ENCODE data around the gene INVS. TPM values are rescaled to one million over a fixed set of nuclear protein-coding genes. Genes with fewer than 3 reads are reported as not detected.

Gene INVS
- total and polyA plus RNA-seq, 2 donors (not counting 3 experiments of a cell fraction or from before 2014, with no cell fraction given): 8.5 to 17.9 TPM

- Histone ChIP-seq H4K20me1 (replicated peaks; ENCODE audit: control insufficient read depth, extremely low read depth, insufficient read depth, low read length) (peaks cover 34% of the 10 kb centered on the region), H3K36me3 (ENCODE audit: control insufficient read depth in 2 of 2, extremely low read depth in 1 of 2, insufficient read depth in 2 of 2, low read length in 2 of 2) (no peaks in the 10 kb centered on the region), H3K4me1 (ENCODE audit: control insufficient read depth, extremely low read depth, insufficient read depth, low read length) (peaks cover 26% of the 10 kb centered on the region), H3K9me1 (replicated peaks; ENCODE audit: control insufficient read depth, extremely low read depth, insufficient read depth, low read length) (no peaks in the 10 kb centered on the region), H3K9me3 (replicated peaks; ENCODE audit: control insufficient read depth, insufficient read depth, low read length) (no peaks in the 10 kb centered on the region), H3K27ac (ENCODE audit: insufficient read depth, low read depth, low read length) (no peak overlapping the region), H3K79me2 (ENCODE audit: control insufficient read depth, insufficient read depth, low read length) (peaks cover 49% of the 10 kb centered on the region), H3K27me3 (ENCODE audit: control insufficient read depth in 2 of 2, insufficient read depth in 2 of 2, low read length in 2 of 2) (no peaks in the 10 kb centered on the region), H3K4me2 (ENCODE audit: insufficient read depth, low read length) (no peak overlapping the region), H2AFZ (ENCODE audit: low read depth, low read length) (no peak overlapping the region), H3K4me3 (replicated peaks in 1 of 3; ENCODE audit: insufficient read depth in 1 of 3, low read depth in 1 of 3, low read length in 3 of 3) (no peak overlapping the region), H3K9ac (replicated peaks; ENCODE audit: extremely low read depth, insufficient read depth, low read length) (no peak overlapping the region)
- POLR2A ChIA-PET: no interaction called here
- CTCF ChIA-PET: interaction anchor here (0.9 to 1.4 kb wide), 2 partner anchors 33 to 46 kb away, joined by 3 read pairs; no protein-coding TSS in a partner anchor
- FAIRE-seq (no peak), DNase-seq (ENCODE audit: low read depth, low spot score) (no peak)
- dilution Hi-C loops (cut with MboI; ENCODE audit: extremely low pct_ligation_motif_present, low sequenced_read_pairs): no loop called here
- no TSS peak for BruUV-seq (replicated peaks)
- TF ChIP-seq CTCF (IDR thresholded peaks at IDR 0.05; ENCODE audit: extremely low read depth in 1 of 2, insufficient read depth in 1 of 2, low read depth in 1 of 2, low read length in 2 of 2): no peak
- TF ChIP-seq MAX (IDR thresholded peaks at IDR 0.05; ENCODE audit: insufficient read depth, insufficient read length): no peak
- TF ChIP-seq EZH2 (IDR thresholded peaks at IDR 0.05; ENCODE audit: borderline replicate concordance, low read depth, low read length, severe bottlenecking): no peak
- TF ChIP-seq POLR2A (IDR thresholded peaks at IDR 0.05; ENCODE audit: low read depth, low read length): no peak
- no peak for TF ChIP-seq POLR2AphosphoS5 (IDR thresholded peaks at IDR 0.05; ENCODE audit: insufficient read depth, low read depth, low read length)
- no peak for TF ChIP-seq FOS (IDR thresholded peaks at IDR 0.05; ENCODE audit: borderline replicate concordance, insufficient read depth, low read length)
- TF ChIP-seq JUN (IDR thresholded peaks at IDR 0.05; ENCODE audit: borderline replicate concordance, insufficient read depth, insufficient read length, low read depth): no peak
- no peak for TF ChIP-seq MYC (IDR thresholded peaks at IDR 0.05; ENCODE audit: low read depth, low read length)
- TF ChIP-seq GATA2 (IDR thresholded peaks at IDR 0.05; ENCODE audit: insufficient read depth, insufficient read length, low read depth, low read length): no peak
- intact Hi-C loops (cut with micrococcal nuclease): no loop called here
Measured at GRCh38 chr9:100084128-100084453, 15.0 kb upstream of the INVS start.
